NCI-H226 (cell line): Measurements from ENCODE around the gene NAT9.

ENCODE experiments used
- DNase-seq: peaks from one replicate; pipeline ENCODE4 v3.0.0-alpha.2; 2015

The NAT9 gene

GRCh38 chr17:74804683-74805082 is 28.5 kb upstream of the NAT9 start:
- no peak for DNase-seq

- no peak for DNase-seq
Measured at GRCh38 chr17:74803971-74804370, 27.8 kb upstream of the NAT9 start.

- no peak for DNase-seq
Measured at GRCh38 chr17:74803388-74803930, 27.3 kb upstream of the NAT9 start.

- DNase-seq = no peak
Measured at GRCh38 chr17:74801896-74802295, 25.8 kb upstream of the NAT9 start.

GRCh38 chr17:74800531-74800930 is 24.4 kb upstream of the NAT9 start:
- no peak for DNase-seq

GRCh38 chr17:74799097-74799496 is 23.0 kb upstream of the NAT9 start:
- no peak for DNase-seq

- DNase-seq = no peak
Measured at GRCh38 chr17:74798239-74798707, 22.1 kb upstream of the NAT9 start.

- DNase-seq = no peak
Measured at GRCh38 chr17:74797824-74798223, 21.7 kb upstream of the NAT9 start.

GRCh38 chr17:74796866-74797265 is 20.7 kb upstream of the NAT9 start:
- DNase-seq = no peak

GRCh38 chr17:74796211-74796610 is 20.1 kb upstream of the NAT9 start:
- no peak for DNase-seq

- no peak for DNase-seq
Measured at GRCh38 chr17:74795327-74796020, 19.3 kb upstream of the NAT9 start.

GRCh38 chr17:74792586-74793105 is 16.5 kb upstream of the NAT9 start:
- DNase-seq = no peak

GRCh38 chr17:74790161-74791058 is 14.3 kb upstream of the NAT9 start:
- no peak for DNase-seq

- no peak for DNase-seq
Measured at GRCh38 chr17:74786431-74787055, 10.4 kb upstream of the NAT9 start.

- no peak for DNase-seq
Measured at GRCh38 chr17:74785981-74786360, 9.8 kb upstream of the NAT9 start.

- no peak for DNase-seq
Measured at GRCh38 chr17:74785096-74785980, 9.2 kb upstream of the NAT9 start.

GRCh38 chr17:74784125-74784810 is 8.1 kb upstream of the NAT9 start:
- no peak for DNase-seq

- DNase-seq = no peak
Measured at GRCh38 chr17:74782571-74782970, 6.4 kb upstream of the NAT9 start.

GRCh38 chr17:74780443-74781238 is 4.5 kb upstream of the NAT9 start:
- peak; percentile 34 for DNase-seq

- no peak for DNase-seq
Measured at GRCh38 chr17:74779948-74780400, 3.8 kb upstream of the NAT9 start.

- DNase-seq = no peak
Measured at GRCh38 chr17:74779501-74779900, 3.4 kb upstream of the NAT9 start.
